SK-N-SH (cell line): ENCODE results near the gene DAB1.

Source experiments
- EZH2phosphoT487 ChIP-seq: fragments of 200-600 bp; sonication (generic); IDR thresholded peaks from 2 replicates; pipeline ENCODE4 v1.6.1; 2017; ENCODE audit warnings: low read depth, mixed run types, mild to moderate bottlenecking, antibody characterized with exemption, moderate library complexity, borderline replicate concordance
- JUND ChIP-seq: IDR thresholded peaks from 2 replicates; pipeline ENCODE4 v1.4.0; 2012
- POLR2AphosphoS5 ChIP-seq: IDR thresholded peaks from 2 replicates; pipeline ENCODE4 v1.6.1; 2012; ENCODE audit warnings: low read depth, low read length
- RCOR1 ChIP-seq: fragments of 150-350 bp; IDR thresholded peaks from 2 replicates; pipeline ENCODE4 v1.6.1; 2017; ENCODE audit warnings: antibody characterized with exemption, low read length
- RFX5 ChIP-seq: IDR thresholded peaks from 2 replicates; pipeline ENCODE4 v1.6.1; 2012; ENCODE audit warnings: mild to moderate bottlenecking, improper control_type of control experiment, low read length
- SIN3A ChIP-seq: IDR thresholded peaks from 2 replicates; pipeline ENCODE4 v1.6.1; 2012; ENCODE audit warnings: low read depth, mild to moderate bottlenecking, low read length, moderate library complexity, borderline replicate concordance
- TF ChIP-seq, protein P1 (sequence below): fragments of 200-600 bp; sonication (generic); IDR thresholded peaks from 2 replicates; pipeline ENCODE4 v1.6.1; 2017; ENCODE audit warnings: antibody characterized with exemption, mild to moderate bottlenecking, moderate library complexity
- TF ChIP-seq, protein P2 (sequence below): IDR thresholded peaks from 2 replicates; pipeline ENCODE4 v1.4.0; 2012; ENCODE audit warnings: low read depth, borderline replicate concordance

DNA sequence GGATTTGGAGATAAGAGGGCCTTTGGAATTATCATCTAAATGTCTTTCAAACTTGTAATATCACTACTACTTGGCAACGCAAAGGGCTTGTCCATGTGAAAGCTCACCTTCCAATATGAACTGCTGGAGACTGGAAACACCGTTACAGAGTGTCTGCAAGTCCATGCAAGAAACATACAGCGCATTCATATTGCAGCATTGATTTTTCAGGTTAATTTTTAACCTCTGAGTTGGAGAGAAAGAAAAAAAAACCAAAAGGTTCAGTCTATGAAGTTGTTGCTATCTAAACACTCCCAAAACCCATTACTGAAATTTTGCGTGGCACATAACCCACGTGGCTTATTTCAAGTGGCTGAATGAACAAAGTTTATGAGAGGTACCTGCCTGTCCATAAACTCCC, 23.8 kb downstream of the DAB1 start:
- TF ChIP-seq JUND (no peak), SIN3A (no peak), EZH2phosphoT487 (no peak), RFX5 (no peak), POLR2AphosphoS5 (no peak), RCOR1 (no peak)
- TF ChIP-seq, protein P1, sequence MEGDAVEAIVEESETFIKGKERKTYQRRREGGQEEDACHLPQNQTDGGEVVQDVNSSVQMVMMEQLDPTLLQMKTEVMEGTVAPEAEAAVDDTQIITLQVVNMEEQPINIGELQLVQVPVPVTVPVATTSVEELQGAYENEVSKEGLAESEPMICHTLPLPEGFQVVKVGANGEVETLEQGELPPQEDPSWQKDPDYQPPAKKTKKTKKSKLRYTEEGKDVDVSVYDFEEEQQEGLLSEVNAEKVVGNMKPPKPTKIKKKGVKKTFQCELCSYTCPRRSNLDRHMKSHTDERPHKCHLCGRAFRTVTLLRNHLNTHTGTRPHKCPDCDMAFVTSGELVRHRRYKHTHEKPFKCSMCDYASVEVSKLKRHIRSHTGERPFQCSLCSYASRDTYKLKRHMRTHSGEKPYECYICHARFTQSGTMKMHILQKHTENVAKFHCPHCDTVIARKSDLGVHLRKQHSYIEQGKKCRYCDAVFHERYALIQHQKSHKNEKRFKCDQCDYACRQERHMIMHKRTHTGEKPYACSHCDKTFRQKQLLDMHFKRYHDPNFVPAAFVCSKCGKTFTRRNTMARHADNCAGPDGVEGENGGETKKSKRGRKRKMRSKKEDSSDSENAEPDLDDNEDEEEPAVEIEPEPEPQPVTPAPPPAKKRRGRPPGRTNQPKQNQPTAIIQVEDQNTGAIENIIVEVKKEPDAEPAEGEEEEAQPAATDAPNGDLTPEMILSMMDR: no peak
- TF ChIP-seq, protein P2, sequence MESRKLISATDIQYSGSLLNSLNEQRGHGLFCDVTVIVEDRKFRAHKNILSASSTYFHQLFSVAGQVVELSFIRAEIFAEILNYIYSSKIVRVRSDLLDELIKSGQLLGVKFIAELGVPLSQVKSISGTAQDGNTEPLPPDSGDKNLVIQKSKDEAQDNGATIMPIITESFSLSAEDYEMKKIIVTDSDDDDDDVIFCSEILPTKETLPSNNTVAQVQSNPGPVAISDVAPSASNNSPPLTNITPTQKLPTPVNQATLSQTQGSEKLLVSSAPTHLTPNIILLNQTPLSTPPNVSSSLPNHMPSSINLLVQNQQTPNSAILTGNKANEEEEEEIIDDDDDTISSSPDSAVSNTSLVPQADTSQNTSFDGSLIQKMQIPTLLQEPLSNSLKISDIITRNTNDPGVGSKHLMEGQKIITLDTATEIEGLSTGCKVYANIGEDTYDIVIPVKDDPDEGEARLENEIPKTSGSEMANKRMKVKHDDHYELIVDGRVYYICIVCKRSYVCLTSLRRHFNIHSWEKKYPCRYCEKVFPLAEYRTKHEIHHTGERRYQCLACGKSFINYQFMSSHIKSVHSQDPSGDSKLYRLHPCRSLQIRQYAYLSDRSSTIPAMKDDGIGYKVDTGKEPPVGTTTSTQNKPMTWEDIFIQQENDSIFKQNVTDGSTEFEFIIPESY: no peak
